Osteocyte (in vitro differentiated cells): ENCODE data around the gene VOPP1. TPM values are rescaled to one million over a fixed set of nuclear protein-coding genes. Genes with fewer than 3 reads are reported as not detected.

Source experiments
- DNase-seq: peaks from one replicate; pipeline ENCODE4 v3.0.0; 2021; ENCODE audit warnings: mixed read lengths; ENCODE audit not compliant: unreplicated experiment; ENCODE audit errors: extremely low spot score
- H3K27ac Mint-ChIP-seq: one replicate; pipeline ENCODE4 v1.8.0; 2021; ENCODE audit warnings: mild to moderate bottlenecking, mixed read lengths; ENCODE audit not compliant: unreplicated experiment
- H3K27me3 Mint-ChIP-seq: one replicate; pipeline ENCODE4 v1.8.0; 2021; ENCODE audit warnings: mixed read lengths; ENCODE audit not compliant: unreplicated experiment
- H3K36me3 Mint-ChIP-seq: one replicate; pipeline ENCODE4 v1.8.0; 2021; ENCODE audit warnings: mixed read lengths; ENCODE audit not compliant: unreplicated experiment
- H3K4me1 Mint-ChIP-seq: one replicate; pipeline ENCODE4 v1.8.0; 2021; ENCODE audit warnings: mixed read lengths; ENCODE audit not compliant: unreplicated experiment
- H3K4me3 Mint-ChIP-seq: one replicate; pipeline ENCODE4 v1.8.0; 2021; ENCODE audit warnings: mild to moderate bottlenecking, moderate library complexity, mixed read lengths; ENCODE audit not compliant: unreplicated experiment
- H3K9me3 Mint-ChIP-seq: one replicate; pipeline ENCODE4 v1.8.0; 2021; ENCODE audit warnings: mixed read lengths; ENCODE audit not compliant: unreplicated experiment
- CTCF ChIP-seq: fragments of 200-600 bp; sonication (generic); IDR thresholded peaks from 2 replicates; pipeline ENCODE4 v1.5.0; 2021; ENCODE audit warnings: antibody characterized with exemption, mild to moderate bottlenecking, moderate library complexity
- total RNA-seq: library from RNA; stranded (reverse); gene quantifications from 2 replicates; pipeline ENCODE4 v1.2.1, GENCODE V29; 2021

VOPP1 gene
- total RNA-seq, 1 donor from 2014 or later: 86.6 TPM

- Mint-ChIP-seq H3K9me3 (no peaks in the 10 kb centered on the region), H3K27ac (no peak overlapping the region), H3K4me1 (no peaks in the 10 kb centered on the region), H3K36me3 (peaks cover 42% of the 10 kb centered on the region), H3K27me3 (no peaks in the 10 kb centered on the region), H3K4me3 (no peak overlapping the region)
- no peak for TF ChIP-seq CTCF
- DNase-seq: no peak
Observed at GRCh38 chr7:55488216-55488615, 84.1 kb downstream of the VOPP1 start.

DNA sequence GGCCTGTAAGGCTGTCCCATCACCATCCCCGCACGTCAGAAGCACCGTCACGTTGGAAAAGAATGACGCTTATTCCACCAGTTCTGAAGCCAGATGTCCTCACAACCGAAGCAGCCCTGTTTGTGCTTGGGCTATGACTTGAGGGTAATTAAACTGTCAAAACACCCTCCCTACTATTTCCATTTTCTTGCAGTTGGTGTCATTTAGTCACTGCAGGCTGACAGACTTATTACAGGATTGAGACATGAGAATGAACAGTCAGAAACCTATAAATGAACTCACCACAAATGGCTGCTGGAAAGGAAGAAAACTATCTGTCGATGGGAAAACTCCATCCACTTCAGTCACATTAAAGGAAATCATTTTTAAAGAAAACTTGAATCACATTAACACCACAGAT is 85.3 kb downstream of the VOPP1 start:
- no peaks in the 10 kb centered on the region for H3K4me1 Mint-ChIP-seq
- H3K4me3 Mint-ChIP-seq: no peak overlapping the region
- H3K9me3 Mint-ChIP-seq: no peaks in the 10 kb centered on the region
- no peak overlapping the region for H3K27ac Mint-ChIP-seq
- no peak for DNase-seq
- peaks cover 37% of the 10 kb centered on the region for H3K36me3 Mint-ChIP-seq
- TF ChIP-seq CTCF: no peak
- H3K27me3 Mint-ChIP-seq: no peaks in the 10 kb centered on the region

GRCh38 chr7:55486192-55486590 is 86.1 kb downstream of the VOPP1 start:
- DNase-seq: no peak
- Mint-ChIP-seq H3K27me3 (no peaks in the 10 kb centered on the region), H3K9me3 (no peaks in the 10 kb centered on the region), H3K27ac (no peak overlapping the region), H3K4me3 (no peak overlapping the region), H3K36me3 (peaks cover 29% of the 10 kb centered on the region), H3K4me1 (no peaks in the 10 kb centered on the region)
- no peak for TF ChIP-seq CTCF

DNA sequence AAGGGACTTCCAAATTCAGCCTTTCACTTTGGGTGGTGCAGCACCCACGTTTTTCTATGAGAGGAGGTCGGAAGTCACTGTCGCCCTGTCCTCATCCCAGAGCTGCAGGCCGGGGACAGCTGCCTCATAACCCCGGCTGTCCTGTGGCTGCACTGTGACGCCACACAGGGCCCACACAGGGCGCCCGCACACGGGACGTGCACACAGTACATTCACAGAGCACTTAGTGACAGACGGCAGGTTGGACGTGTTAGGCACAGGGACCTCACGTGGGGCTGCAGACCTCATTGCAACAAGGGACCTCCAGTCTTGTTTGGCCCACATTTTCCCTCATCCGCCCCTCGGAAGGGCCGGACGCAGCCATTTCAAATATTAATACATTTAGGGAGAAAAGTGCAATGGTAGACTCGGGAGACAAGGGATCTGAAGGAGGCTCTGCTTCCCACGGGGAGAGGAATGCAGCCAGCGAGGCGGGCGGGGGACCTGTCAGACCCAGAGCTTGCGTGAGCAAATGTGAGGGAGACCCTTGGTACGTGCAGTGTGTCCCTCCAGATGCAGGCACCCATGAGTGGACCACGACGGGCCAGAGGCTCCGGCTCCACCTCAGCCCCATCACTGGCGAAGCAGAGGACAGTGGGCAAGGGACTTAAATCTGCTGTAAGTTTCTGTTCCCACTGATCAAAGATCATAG is 86.7 kb downstream of the VOPP1 start:
- H3K27ac Mint-ChIP-seq: no peak overlapping the region
- H3K4me3 Mint-ChIP-seq: no peak overlapping the region
- H3K4me1 Mint-ChIP-seq: no peaks in the 10 kb centered on the region
- no peak for TF ChIP-seq CTCF
- no peaks in the 10 kb centered on the region for H3K9me3 Mint-ChIP-seq
- DNase-seq: no peak
- no peaks in the 10 kb centered on the region for H3K27me3 Mint-ChIP-seq
- peaks cover 29% of the 10 kb centered on the region for H3K36me3 Mint-ChIP-seq

- no peak overlapping the region for H3K27ac Mint-ChIP-seq
- no peaks in the 10 kb centered on the region for H3K4me1 Mint-ChIP-seq
- no peaks in the 10 kb centered on the region for H3K27me3 Mint-ChIP-seq
- H3K9me3 Mint-ChIP-seq: no peaks in the 10 kb centered on the region
- peaks cover 28% of the 10 kb centered on the region for H3K36me3 Mint-ChIP-seq
- no peak for DNase-seq
- no peak overlapping the region for H3K4me3 Mint-ChIP-seq
- no peak for TF ChIP-seq CTCF
Observed at GRCh38 chr7:55484834-55485233, 87.5 kb downstream of the VOPP1 start.
